ENCODE measurements around the gene DNAH8. TPM values are rescaled to one million over a fixed set of nuclear protein-coding genes. Genes with fewer than 3 reads are reported as not detected.

Gene DNAH8
- total and polyA plus RNA-seq, 2 donors: 0.05 to 0.11 TPM

- no peak for DNase-seq (ENCODE audit: low read depth in 6 of 9, low spot score in 9 of 9)
- H3K4me1 ChIP-seq (ENCODE audit: control insufficient read depth in 2 of 2, insufficient read depth in 2 of 2, low read length in 2 of 2): no peaks in the 10 kb centered on the region
- peaks cover 0 to 21% of the 10 kb centered on the region in 2 donors for H3K27me3 ChIP-seq (ENCODE audit: control insufficient read depth in 2 of 2, insufficient read depth in 1 of 2, low read length in 1 of 2)
- WGBS: 82% methylated on average over 14 of the region's 14 CpGs
- H3K4me3 ChIP-seq (ENCODE audit: low read length in 2 of 2): no peak overlapping the region
- no peaks in the 10 kb centered on the region for H3K9me3 ChIP-seq (ENCODE audit: control insufficient read depth in 2 of 2, insufficient read depth in 1 of 2, low read length in 1 of 2)
- H3K36me3 ChIP-seq (ENCODE audit: control insufficient read depth in 2 of 2, insufficient read depth in 2 of 2, low read length in 1 of 2): no peaks in the 10 kb centered on the region
- no peak overlapping the region for H3K27ac ChIP-seq (ENCODE audit: low read depth in 1 of 2, low read length in 1 of 2)
Measured at GRCh38 chr6:39059496-39060310, 344.6 kb downstream of the DNAH8 start.

DNA sequence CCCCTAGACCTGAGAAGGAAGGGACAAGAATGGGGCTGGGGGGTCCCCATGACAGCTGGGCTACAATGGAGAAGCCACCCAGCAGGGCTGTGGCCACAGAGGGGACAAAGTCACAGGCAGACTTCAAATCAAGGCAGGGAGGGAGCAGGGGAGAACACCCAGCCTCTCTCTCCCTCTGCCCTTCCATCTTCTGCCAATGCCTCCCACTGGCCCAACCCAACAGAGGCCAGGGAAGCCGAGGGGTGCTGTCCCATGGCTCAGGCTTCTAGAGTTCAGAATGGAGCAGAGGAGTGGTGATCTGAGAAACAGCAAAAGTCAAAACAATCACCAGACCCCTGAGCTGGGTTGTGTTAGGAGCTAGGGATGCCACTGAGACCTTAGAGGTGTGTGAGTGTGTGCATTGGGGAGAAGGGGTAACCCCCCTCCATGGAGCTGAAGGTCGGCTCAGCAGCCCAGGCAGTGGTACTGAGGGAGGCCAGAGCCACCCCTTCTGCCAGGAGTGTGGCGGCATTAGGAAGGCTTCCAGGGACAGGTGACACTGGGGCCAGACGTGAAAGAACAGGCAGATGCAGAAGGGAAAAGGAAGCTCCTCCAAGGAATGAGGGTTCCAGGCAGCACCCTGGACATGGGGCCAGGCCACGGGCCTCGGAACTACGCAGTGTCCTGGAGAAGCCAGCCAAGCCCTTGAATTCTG, 345.5 kb downstream of the DNAH8 start:
- H3K9me3 ChIP-seq (ENCODE audit: control insufficient read depth in 2 of 2, insufficient read depth in 1 of 2, low read length in 1 of 2): no peaks in the 10 kb centered on the region
- H3K27ac ChIP-seq (ENCODE audit: low read depth in 1 of 2, low read length in 1 of 2): no peak overlapping the region
- no peaks in the 10 kb centered on the region for H3K4me1 ChIP-seq (ENCODE audit: control insufficient read depth in 2 of 2, insufficient read depth in 2 of 2, low read length in 2 of 2)
- no peak for DNase-seq (ENCODE audit: low read depth in 6 of 9, low spot score in 9 of 9)
- peaks cover 0 to 23% of the 10 kb centered on the region in 2 donors for H3K27me3 ChIP-seq (ENCODE audit: control insufficient read depth in 2 of 2, insufficient read depth in 1 of 2, low read length in 1 of 2)
- no peaks in the 10 kb centered on the region for H3K36me3 ChIP-seq (ENCODE audit: control insufficient read depth in 2 of 2, insufficient read depth in 2 of 2, low read length in 1 of 2)
- H3K4me3 ChIP-seq (ENCODE audit: low read length in 2 of 2): no peak overlapping the region
- WGBS: 88% methylated on average over 7 of the region's 7 CpGs

GRCh38 chr6:39061182-39061581, 346.1 kb downstream of the DNAH8 start:
- Histone ChIP-seq H3K27ac (ENCODE audit: low read depth in 1 of 2, low read length in 1 of 2) (no peak overlapping the region), H3K4me3 (ENCODE audit: low read length in 2 of 2) (no peak overlapping the region), H3K9me3 (ENCODE audit: control insufficient read depth in 2 of 2, insufficient read depth in 1 of 2, low read length in 1 of 2) (no peaks in the 10 kb centered on the region), H3K27me3 (ENCODE audit: control insufficient read depth in 2 of 2, insufficient read depth in 1 of 2, low read length in 1 of 2) (peaks cover 0 to 25% of the 10 kb centered on the region in 2 donors), H3K36me3 (ENCODE audit: control insufficient read depth in 2 of 2, insufficient read depth in 2 of 2, low read length in 1 of 2) (no peaks in the 10 kb centered on the region), H3K4me1 (ENCODE audit: control insufficient read depth in 2 of 2, insufficient read depth in 2 of 2, low read length in 2 of 2) (no peaks in the 10 kb centered on the region)
- no peak for DNase-seq (ENCODE audit: low read depth in 6 of 9, low spot score in 9 of 9)
- WGBS: 69% methylated on average over 6 of the region's 6 CpGs

DNA sequence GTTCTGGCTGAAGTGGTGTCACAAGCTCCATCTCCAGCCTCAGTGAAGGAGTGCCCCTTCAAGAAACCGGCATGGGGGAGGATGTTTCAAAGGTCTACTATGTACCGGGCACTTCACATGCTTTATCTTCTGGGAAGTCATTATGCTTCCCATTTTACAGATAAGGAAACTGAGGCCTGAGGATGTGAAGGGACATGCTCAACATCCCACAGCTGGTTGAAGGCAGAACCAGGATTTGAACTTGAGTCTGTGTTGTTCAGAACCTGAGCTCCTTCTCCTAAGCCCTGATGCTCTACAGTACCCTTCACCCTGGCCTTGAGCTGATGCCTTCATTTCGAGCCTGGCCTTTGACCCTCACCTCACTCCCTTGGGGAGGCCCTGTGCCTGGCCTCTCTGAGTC, 346.5 kb downstream of the DNAH8 start:
- 93% methylated on average over 3 of the region's 3 CpGs for WGBS
- Histone ChIP-seq H3K4me1 (ENCODE audit: control insufficient read depth in 2 of 2, insufficient read depth in 2 of 2, low read length in 2 of 2) (no peaks in the 10 kb centered on the region), H3K4me3 (ENCODE audit: low read length in 2 of 2) (no peak overlapping the region), H3K9me3 (ENCODE audit: control insufficient read depth in 2 of 2, insufficient read depth in 1 of 2, low read length in 1 of 2) (no peaks in the 10 kb centered on the region), H3K36me3 (ENCODE audit: control insufficient read depth in 2 of 2, insufficient read depth in 2 of 2, low read length in 1 of 2) (no peaks in the 10 kb centered on the region), H3K27me3 (ENCODE audit: control insufficient read depth in 2 of 2, insufficient read depth in 1 of 2, low read length in 1 of 2) (peaks cover 0 to 25% of the 10 kb centered on the region in 2 donors), H3K27ac (ENCODE audit: low read depth in 1 of 2, low read length in 1 of 2) (no peak overlapping the region)
- DNase-seq (ENCODE audit: low read depth in 6 of 9, low spot score in 9 of 9): no peak

DNA sequence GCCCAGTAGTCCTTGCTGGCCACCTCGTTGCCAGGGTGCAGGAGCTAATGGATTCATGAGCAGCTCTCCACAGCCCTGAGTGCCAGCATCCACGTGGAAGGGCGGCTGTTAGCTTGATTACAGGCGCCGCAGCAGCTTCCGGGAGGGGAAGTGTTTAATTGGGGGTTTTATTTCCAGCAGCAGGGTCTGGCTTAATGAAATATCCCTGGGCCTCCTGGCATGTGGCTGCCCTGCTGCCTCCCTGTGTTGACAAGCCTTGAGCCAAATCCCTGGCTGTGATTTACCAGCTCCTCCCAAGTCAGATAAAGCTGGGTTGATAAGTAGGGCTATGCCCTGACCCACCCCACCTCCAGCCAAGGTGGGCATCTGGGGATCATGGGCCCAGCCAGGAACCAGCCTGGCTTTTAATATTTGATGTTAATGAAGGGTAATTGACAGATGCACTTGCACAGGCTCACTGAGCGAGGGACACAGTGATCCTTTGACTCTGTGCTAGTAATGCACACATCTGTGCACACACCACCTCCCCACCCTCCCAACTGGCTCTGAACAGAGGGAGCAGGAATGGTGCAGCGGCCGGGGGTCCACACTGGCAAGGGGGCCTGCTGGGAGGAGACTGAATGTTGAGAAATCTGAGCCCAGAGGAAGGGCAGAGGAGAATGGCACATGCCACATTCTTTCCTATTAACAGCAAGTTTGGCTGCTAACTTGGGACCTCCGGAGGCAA, 347.1 kb downstream of the DNAH8 start:
- Histone ChIP-seq H3K36me3 (ENCODE audit: control insufficient read depth in 2 of 2, insufficient read depth in 2 of 2, low read length in 1 of 2) (no peaks in the 10 kb centered on the region), H3K27ac (ENCODE audit: low read depth in 1 of 2, low read length in 1 of 2) (no peak overlapping the region), H3K4me1 (ENCODE audit: control insufficient read depth in 2 of 2, insufficient read depth in 2 of 2, low read length in 2 of 2) (no peaks in the 10 kb centered on the region), H3K4me3 (ENCODE audit: low read length in 2 of 2) (no peak overlapping the region), H3K27me3 (ENCODE audit: control insufficient read depth in 2 of 2, insufficient read depth in 1 of 2, low read length in 1 of 2) (peaks cover 0 to 25% of the 10 kb centered on the region in 2 donors), H3K9me3 (ENCODE audit: control insufficient read depth in 2 of 2, insufficient read depth in 1 of 2, low read length in 1 of 2) (no peaks in the 10 kb centered on the region)
- no peak for DNase-seq (ENCODE audit: low read depth in 6 of 9, low spot score in 9 of 9)
- WGBS: 73% methylated on average over 10 of the region's 10 CpGs

- Histone ChIP-seq H3K4me3 (ENCODE audit: low read length in 2 of 2) (no peak overlapping the region), H3K27ac (ENCODE audit: low read depth in 1 of 2, low read length in 1 of 2) (no peak overlapping the region), H3K27me3 (ENCODE audit: control insufficient read depth in 2 of 2, insufficient read depth in 1 of 2, low read length in 1 of 2) (peaks cover 0 to 25% of the 10 kb centered on the region in 2 donors), H3K4me1 (ENCODE audit: control insufficient read depth in 2 of 2, insufficient read depth in 2 of 2, low read length in 2 of 2) (no peaks in the 10 kb centered on the region), H3K36me3 (ENCODE audit: control insufficient read depth in 2 of 2, insufficient read depth in 2 of 2, low read length in 1 of 2) (no peaks in the 10 kb centered on the region), H3K9me3 (ENCODE audit: control insufficient read depth in 2 of 2, insufficient read depth in 1 of 2, low read length in 1 of 2) (no peaks in the 10 kb centered on the region)
- 81% methylated on average over 1 of the region's 1 CpG for WGBS
- no peak for DNase-seq (ENCODE audit: low read depth in 6 of 9, low spot score in 9 of 9)
Measured at GRCh38 chr6:39063526-39063925, 348.4 kb downstream of the DNAH8 start.

GRCh38 chr6:39065561-39065960, 350.4 kb downstream of the DNAH8 start:
- no peak overlapping the region for H3K4me3 ChIP-seq (ENCODE audit: low read length in 2 of 2)
- DNase-seq (ENCODE audit: low read depth in 6 of 9, low spot score in 9 of 9): no peak
- H3K27ac ChIP-seq (ENCODE audit: low read depth in 1 of 2, low read length in 1 of 2): no peak overlapping the region
- no peaks in the 10 kb centered on the region for H3K36me3 ChIP-seq (ENCODE audit: control insufficient read depth in 2 of 2, insufficient read depth in 2 of 2, low read length in 1 of 2)
- H3K4me1 ChIP-seq (ENCODE audit: control insufficient read depth in 2 of 2, insufficient read depth in 2 of 2, low read length in 2 of 2): no peaks in the 10 kb centered on the region
- H3K9me3 ChIP-seq (ENCODE audit: control insufficient read depth in 2 of 2, insufficient read depth in 1 of 2, low read length in 1 of 2): no peaks in the 10 kb centered on the region
- WGBS: 96% methylated on average over 8 of the region's 8 CpGs
- peaks cover 0 to 20% of the 10 kb centered on the region in 2 donors for H3K27me3 ChIP-seq (ENCODE audit: control insufficient read depth in 2 of 2, insufficient read depth in 1 of 2, low read length in 1 of 2)

- no peak for DNase-seq (ENCODE audit: low read depth in 6 of 9, low spot score in 9 of 9)
- H3K9me3 ChIP-seq (ENCODE audit: control insufficient read depth in 2 of 2, insufficient read depth in 1 of 2, low read length in 1 of 2): no peaks in the 10 kb centered on the region
- peaks cover 0 to 4% of the 10 kb centered on the region in 2 donors for H3K27me3 ChIP-seq (ENCODE audit: control insufficient read depth in 2 of 2, insufficient read depth in 1 of 2, low read length in 1 of 2)
- H3K4me1 ChIP-seq (ENCODE audit: control insufficient read depth in 2 of 2, insufficient read depth in 2 of 2, low read length in 2 of 2): no peaks in the 10 kb centered on the region
- no peak overlapping the region for H3K27ac ChIP-seq (ENCODE audit: low read depth in 1 of 2, low read length in 1 of 2)
- H3K36me3 ChIP-seq (ENCODE audit: control insufficient read depth in 2 of 2, insufficient read depth in 2 of 2, low read length in 1 of 2): no peaks in the 10 kb centered on the region
- no peak overlapping the region for H3K4me3 ChIP-seq (ENCODE audit: low read length in 2 of 2)
- WGBS: 77% methylated on average over 7 of the region's 7 CpGs
Measured at GRCh38 chr6:39068391-39068790, 353.3 kb downstream of the DNAH8 start.

DNA sequence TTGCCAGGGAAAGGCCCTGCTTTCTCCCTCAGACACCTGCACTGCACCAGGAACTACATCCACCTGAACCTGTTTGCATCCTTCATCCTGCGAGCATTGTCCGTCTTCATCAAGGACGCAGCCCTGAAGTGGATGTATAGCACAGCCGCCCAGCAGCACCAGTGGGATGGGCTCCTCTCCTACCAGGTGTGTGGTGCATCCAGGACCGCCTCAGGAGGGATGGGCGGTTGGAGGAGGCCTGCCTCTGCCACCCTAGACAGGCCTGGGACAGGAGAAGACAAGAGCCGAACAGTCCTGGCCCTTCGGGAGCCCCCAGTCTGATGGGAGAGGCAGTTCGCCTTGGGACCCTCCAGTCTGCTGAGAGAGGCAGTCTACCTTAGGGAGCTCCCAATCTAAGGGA, 357.7 kb downstream of the DNAH8 start:
- 98% methylated on average over 9 of the region's 9 CpGs for WGBS
- H3K4me3 ChIP-seq (ENCODE audit: low read length in 2 of 2): no peak overlapping the region
- H3K27me3 ChIP-seq (ENCODE audit: control insufficient read depth in 2 of 2, insufficient read depth in 1 of 2, low read length in 1 of 2): no peaks in the 10 kb centered on the region
- no peak for DNase-seq (ENCODE audit: low read depth in 6 of 9, low spot score in 9 of 9)
- H3K4me1 ChIP-seq (ENCODE audit: control insufficient read depth in 2 of 2, insufficient read depth in 2 of 2, low read length in 2 of 2): no peaks in the 10 kb centered on the region
- H3K36me3 ChIP-seq (ENCODE audit: control insufficient read depth in 2 of 2, insufficient read depth in 2 of 2, low read length in 1 of 2): no peaks in the 10 kb centered on the region
- no peak overlapping the region for H3K27ac ChIP-seq (ENCODE audit: low read depth in 1 of 2, low read length in 1 of 2)
- no peaks in the 10 kb centered on the region for H3K9me3 ChIP-seq (ENCODE audit: control insufficient read depth in 2 of 2, insufficient read depth in 1 of 2, low read length in 1 of 2)

Data from thymus (tissue), 11 donors.